ENCODE data around the gene DGKD.

GRCh38 chr2:233325814-233326213, 28.5 kb upstream of the DGKD start:
- no peak for TF ChIP-seq TAF1 (IDR thresholded peaks at IDR 0.05; ENCODE audit: borderline replicate concordance, low read depth, low read length)
- TF ChIP-seq POLR2AphosphoS5 (IDR thresholded peaks at IDR 0.05; ENCODE audit: low read depth, low read length): no peak

Data from GM12892 (cell line).